ENCODE measurements around the gene SEC14L2. TPM values are rescaled to one million over a fixed set of nuclear protein-coding genes. Genes with fewer than 3 reads are reported as not detected.

SEC14L2 gene
- total RNA-seq, 1 donor from 2014 or later = 14.5 TPM

- H4K20me1 ChIP-seq (ENCODE audit: insufficient read depth, low read length) = no peaks in the 10 kb centered on the region
- no peaks in the 10 kb centered on the region for H3K9me3 ChIP-seq (ENCODE audit: insufficient read depth, low read depth, low read length)
- peaks cover 4% of the 10 kb centered on the region for H3K4me1 ChIP-seq (ENCODE audit: insufficient read depth, low read length)
- FAIRE-seq (no peak), DNase-seq (ENCODE audit: low read depth) (no peak)
- H3K9me3 Mint-ChIP-seq (ENCODE audit: unreplicated experiment) = no peaks in the 10 kb centered on the region
- no peak overlapping the region for H3K4me3 Mint-ChIP-seq (ENCODE audit: unreplicated experiment)
- no peaks in the 10 kb centered on the region for H3K4me1 Mint-ChIP-seq (ENCODE audit: low read depth, unreplicated experiment)
- H2AFZ ChIP-seq (ENCODE audit: low read depth, low read length) = no peak overlapping the region
- no peak for TF ChIP-seq EZH2 (IDR thresholded peaks at IDR 0.05; ENCODE audit: insufficient read depth, low read length)
- no peak overlapping the region for H3K27ac Mint-ChIP-seq (ENCODE audit: unreplicated experiment)
- no peaks in the 10 kb centered on the region for H3K79me2 ChIP-seq (ENCODE audit: insufficient read depth, low read length)
- no peak overlapping the region for H3K4me2 ChIP-seq (ENCODE audit: low read length)
- H3K36me3 Mint-ChIP-seq (ENCODE audit: low read depth, unreplicated experiment) = peaks cover 5% of the 10 kb centered on the region
- no peaks in the 10 kb centered on the region for H3K27me3 Mint-ChIP-seq (ENCODE audit: low read depth, unreplicated experiment)
- H3K27ac ChIP-seq (ENCODE audit: low read depth, low read length) = no peak overlapping the region
- H3K9ac ChIP-seq (ENCODE audit: low read length) = no peak overlapping the region
- H3K4me3 ChIP-seq (ENCODE audit: insufficient read depth, low read depth, low read length) = no peak overlapping the region
- no peaks in the 10 kb centered on the region for H3K36me3 ChIP-seq (ENCODE audit: insufficient read depth, low read length)
- no peaks in the 10 kb centered on the region for H3K27me3 ChIP-seq (ENCODE audit: insufficient read depth, low read length)
Observed at GRCh38 chr22:30432096-30432495, 35.3 kb downstream of the SEC14L2 start.

- peaks cover 4% of the 10 kb centered on the region for H3K36me3 Mint-ChIP-seq (ENCODE audit: low read depth, unreplicated experiment)
- Histone ChIP-seq H3K4me1 (ENCODE audit: insufficient read depth, low read length) (peaks cover 4% of the 10 kb centered on the region), H4K20me1 (ENCODE audit: insufficient read depth, low read length) (no peaks in the 10 kb centered on the region), H3K9ac (ENCODE audit: low read length) (no peak overlapping the region), H3K36me3 (ENCODE audit: insufficient read depth, low read length) (no peaks in the 10 kb centered on the region), H3K27ac (ENCODE audit: low read depth, low read length) (no peak overlapping the region), H3K4me2 (ENCODE audit: low read length) (no peak overlapping the region), H3K9me3 (ENCODE audit: insufficient read depth, low read depth, low read length) (no peaks in the 10 kb centered on the region), H3K79me2 (ENCODE audit: insufficient read depth, low read length) (no peaks in the 10 kb centered on the region), H3K4me3 (ENCODE audit: insufficient read depth, low read depth, low read length) (no peak overlapping the region), H3K27me3 (ENCODE audit: insufficient read depth, low read length) (no peaks in the 10 kb centered on the region), H2AFZ (ENCODE audit: low read depth, low read length) (no peak overlapping the region)
- H3K27ac Mint-ChIP-seq (ENCODE audit: unreplicated experiment) = no peak overlapping the region
- H3K4me3 Mint-ChIP-seq (ENCODE audit: unreplicated experiment) = no peak overlapping the region
- DNase-seq (ENCODE audit: low read depth) (no peak), FAIRE-seq (no peak)
- no peaks in the 10 kb centered on the region for H3K27me3 Mint-ChIP-seq (ENCODE audit: low read depth, unreplicated experiment)
- no peaks in the 10 kb centered on the region for H3K4me1 Mint-ChIP-seq (ENCODE audit: low read depth, unreplicated experiment)
- TF ChIP-seq EZH2 (IDR thresholded peaks at IDR 0.05; ENCODE audit: insufficient read depth, low read length) = no peak
- no peak for TF ChIP-seq CTCF (IDR thresholded peaks at IDR 0.05; ENCODE audit: insufficient read depth, low read depth, low read length)
- no peaks in the 10 kb centered on the region for H3K9me3 Mint-ChIP-seq (ENCODE audit: unreplicated experiment)
Observed at GRCh38 chr22:30432520-30432919, 35.7 kb downstream of the SEC14L2 start.

GRCh38 chr22:30433227-30433626, 36.4 kb downstream of the SEC14L2 start:
- no peaks in the 10 kb centered on the region for H3K79me2 ChIP-seq (ENCODE audit: insufficient read depth, low read length)
- FAIRE-seq = no peak

More at GRCh38 chr22:30433227-30433626, 36.4 kb downstream of the SEC14L2 start:
- Histone ChIP-seq H3K4me2 (ENCODE audit: low read length) (no peak overlapping the region), H3K36me3 (ENCODE audit: insufficient read depth, low read length) (no peaks in the 10 kb centered on the region), H4K20me1 (ENCODE audit: insufficient read depth, low read length) (no peaks in the 10 kb centered on the region), H3K27ac (ENCODE audit: low read depth, low read length) (no peak overlapping the region), H2AFZ (ENCODE audit: low read depth, low read length) (no peak overlapping the region), H3K9ac (ENCODE audit: low read length) (no peak overlapping the region), H3K4me3 (ENCODE audit: insufficient read depth, low read depth, low read length) (no peak overlapping the region), H3K27me3 (ENCODE audit: insufficient read depth, low read length) (no peaks in the 10 kb centered on the region), H3K9me3 (ENCODE audit: insufficient read depth, low read depth, low read length) (no peaks in the 10 kb centered on the region), H3K4me1 (ENCODE audit: insufficient read depth, low read length) (peaks cover 4% of the 10 kb centered on the region)
- peaks cover 1% of the 10 kb centered on the region for H3K36me3 Mint-ChIP-seq (ENCODE audit: low read depth, unreplicated experiment)
- H3K27ac Mint-ChIP-seq (ENCODE audit: unreplicated experiment) = no peak overlapping the region
- no peaks in the 10 kb centered on the region for H3K9me3 Mint-ChIP-seq (ENCODE audit: unreplicated experiment)
- no peaks in the 10 kb centered on the region for H3K4me1 Mint-ChIP-seq (ENCODE audit: low read depth, unreplicated experiment)
- no peaks in the 10 kb centered on the region for H3K27me3 Mint-ChIP-seq (ENCODE audit: low read depth, unreplicated experiment)
- H3K4me3 Mint-ChIP-seq (ENCODE audit: unreplicated experiment) = no peak overlapping the region
- DNase-seq (ENCODE audit: low read depth) = no peak
- TF ChIP-seq EZH2 (IDR thresholded peaks at IDR 0.05; ENCODE audit: insufficient read depth, low read length) = no peak

Data from astrocyte (in vitro differentiated cells and primary cell).